ENCODE measurements around the gene MSH5. TPM values are rescaled to one million over a fixed set of nuclear protein-coding genes. Genes with fewer than 3 reads are reported as not detected.

Gene MSH5
- total RNA-seq, 1 experiment from 2014 or later = 38.1 TPM

DNA sequence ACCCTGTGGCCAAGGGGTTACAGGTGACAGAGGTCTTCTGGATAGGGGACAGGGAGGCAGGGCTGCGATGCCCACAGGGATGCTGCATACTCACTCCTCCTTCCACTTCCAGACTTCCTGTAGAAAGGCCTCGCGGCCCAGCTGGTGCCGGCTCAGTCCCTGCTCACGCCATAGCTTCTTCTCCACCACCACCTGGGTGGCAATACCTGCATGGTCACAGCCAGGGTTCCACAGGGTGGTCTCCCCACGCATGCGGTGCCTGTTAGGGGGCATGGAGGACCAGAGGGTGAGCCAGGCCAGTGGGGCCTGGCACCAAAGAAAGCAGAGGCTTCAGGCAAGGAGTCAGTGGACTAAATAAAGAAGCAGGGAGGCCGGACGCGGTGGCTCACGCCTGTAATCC is 45.7 kb downstream of the MSH5 start:
- BruUV-seq (replicated peaks) = no TSS peak
- H3K27me3 ChIP-seq (ENCODE audit: control insufficient read depth, insufficient read depth, low read length) = no peaks in the 10 kb centered on the region
- H3K4me3 ChIP-seq (ENCODE audit: low read depth in 2 of 2, low read length in 2 of 2) = no peak overlapping the region
- peaks cover 7% of the 10 kb centered on the region; the same call in 1 of the 2 replicates for H3K36me3 ChIP-seq (ENCODE audit: control insufficient read depth, insufficient read depth, low read length)
- POLR2A ChIA-PET = interaction anchor here (0.6 kb wide), 1 partner anchor 10 kb away, joined by 3 read pairs; no protein-coding TSS in a partner anchor
- intact Hi-C loops (cut with micrococcal nuclease; ENCODE audit: unreplicated experiment) (no loop called here), in situ Hi-C loops (cut with HindIII; ENCODE audit: low pct_unique_long_range_greater_than_20kb, low sequenced_read_pairs) (no loop called here)
- ATAC-seq = no peak
- no peaks in the 10 kb centered on the region for H3K4me1 ChIP-seq (ENCODE audit: control insufficient read depth, insufficient read depth, low read length)
- TF ChIP-seq, protein P1, sequence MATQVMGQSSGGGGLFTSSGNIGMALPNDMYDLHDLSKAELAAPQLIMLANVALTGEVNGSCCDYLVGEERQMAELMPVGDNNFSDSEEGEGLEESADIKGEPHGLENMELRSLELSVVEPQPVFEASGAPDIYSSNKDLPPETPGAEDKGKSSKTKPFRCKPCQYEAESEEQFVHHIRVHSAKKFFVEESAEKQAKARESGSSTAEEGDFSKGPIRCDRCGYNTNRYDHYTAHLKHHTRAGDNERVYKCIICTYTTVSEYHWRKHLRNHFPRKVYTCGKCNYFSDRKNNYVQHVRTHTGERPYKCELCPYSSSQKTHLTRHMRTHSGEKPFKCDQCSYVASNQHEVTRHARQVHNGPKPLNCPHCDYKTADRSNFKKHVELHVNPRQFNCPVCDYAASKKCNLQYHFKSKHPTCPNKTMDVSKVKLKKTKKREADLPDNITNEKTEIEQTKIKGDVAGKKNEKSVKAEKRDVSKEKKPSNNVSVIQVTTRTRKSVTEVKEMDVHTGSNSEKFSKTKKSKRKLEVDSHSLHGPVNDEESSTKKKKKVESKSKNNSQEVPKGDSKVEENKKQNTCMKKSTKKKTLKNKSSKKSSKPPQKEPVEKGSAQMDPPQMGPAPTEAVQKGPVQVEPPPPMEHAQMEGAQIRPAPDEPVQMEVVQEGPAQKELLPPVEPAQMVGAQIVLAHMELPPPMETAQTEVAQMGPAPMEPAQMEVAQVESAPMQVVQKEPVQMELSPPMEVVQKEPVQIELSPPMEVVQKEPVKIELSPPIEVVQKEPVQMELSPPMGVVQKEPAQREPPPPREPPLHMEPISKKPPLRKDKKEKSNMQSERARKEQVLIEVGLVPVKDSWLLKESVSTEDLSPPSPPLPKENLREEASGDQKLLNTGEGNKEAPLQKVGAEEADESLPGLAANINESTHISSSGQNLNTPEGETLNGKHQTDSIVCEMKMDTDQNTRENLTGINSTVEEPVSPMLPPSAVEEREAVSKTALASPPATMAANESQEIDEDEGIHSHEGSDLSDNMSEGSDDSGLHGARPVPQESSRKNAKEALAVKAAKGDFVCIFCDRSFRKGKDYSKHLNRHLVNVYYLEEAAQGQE (IDR thresholded peaks at IDR 0.05; ENCODE audit: insufficient read depth in 1 of 2, low read depth in 2 of 2, low read length in 1 of 2) = no peak
- TF ChIP-seq, protein P2, sequence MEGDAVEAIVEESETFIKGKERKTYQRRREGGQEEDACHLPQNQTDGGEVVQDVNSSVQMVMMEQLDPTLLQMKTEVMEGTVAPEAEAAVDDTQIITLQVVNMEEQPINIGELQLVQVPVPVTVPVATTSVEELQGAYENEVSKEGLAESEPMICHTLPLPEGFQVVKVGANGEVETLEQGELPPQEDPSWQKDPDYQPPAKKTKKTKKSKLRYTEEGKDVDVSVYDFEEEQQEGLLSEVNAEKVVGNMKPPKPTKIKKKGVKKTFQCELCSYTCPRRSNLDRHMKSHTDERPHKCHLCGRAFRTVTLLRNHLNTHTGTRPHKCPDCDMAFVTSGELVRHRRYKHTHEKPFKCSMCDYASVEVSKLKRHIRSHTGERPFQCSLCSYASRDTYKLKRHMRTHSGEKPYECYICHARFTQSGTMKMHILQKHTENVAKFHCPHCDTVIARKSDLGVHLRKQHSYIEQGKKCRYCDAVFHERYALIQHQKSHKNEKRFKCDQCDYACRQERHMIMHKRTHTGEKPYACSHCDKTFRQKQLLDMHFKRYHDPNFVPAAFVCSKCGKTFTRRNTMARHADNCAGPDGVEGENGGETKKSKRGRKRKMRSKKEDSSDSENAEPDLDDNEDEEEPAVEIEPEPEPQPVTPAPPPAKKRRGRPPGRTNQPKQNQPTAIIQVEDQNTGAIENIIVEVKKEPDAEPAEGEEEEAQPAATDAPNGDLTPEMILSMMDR (IDR thresholded peaks at IDR 0.05) = no peak
- TF ChIP-seq SIN3A (IDR thresholded peaks at IDR 0.05; ENCODE audit: borderline replicate concordance, insufficient read depth, low read depth, low read length) (no peak), POLR2AphosphoS5 (IDR thresholded peaks at IDR 0.05; ENCODE audit: low read depth, low read length) (no peak), TCF7L2 (IDR thresholded peaks at IDR 0.05; ENCODE audit: low read depth, low read length) (no peak)
- no peak for DNase-seq (ENCODE audit: low read depth, low spot score)
- CTCF ChIA-PET = no interaction called here
- H3K27ac ChIP-seq (ENCODE audit: low read length) = no peak overlapping the region
- no peaks in the 10 kb centered on the region for H3K9me3 ChIP-seq (ENCODE audit: control insufficient read depth, insufficient read depth, low read depth, low read length)

DNA sequence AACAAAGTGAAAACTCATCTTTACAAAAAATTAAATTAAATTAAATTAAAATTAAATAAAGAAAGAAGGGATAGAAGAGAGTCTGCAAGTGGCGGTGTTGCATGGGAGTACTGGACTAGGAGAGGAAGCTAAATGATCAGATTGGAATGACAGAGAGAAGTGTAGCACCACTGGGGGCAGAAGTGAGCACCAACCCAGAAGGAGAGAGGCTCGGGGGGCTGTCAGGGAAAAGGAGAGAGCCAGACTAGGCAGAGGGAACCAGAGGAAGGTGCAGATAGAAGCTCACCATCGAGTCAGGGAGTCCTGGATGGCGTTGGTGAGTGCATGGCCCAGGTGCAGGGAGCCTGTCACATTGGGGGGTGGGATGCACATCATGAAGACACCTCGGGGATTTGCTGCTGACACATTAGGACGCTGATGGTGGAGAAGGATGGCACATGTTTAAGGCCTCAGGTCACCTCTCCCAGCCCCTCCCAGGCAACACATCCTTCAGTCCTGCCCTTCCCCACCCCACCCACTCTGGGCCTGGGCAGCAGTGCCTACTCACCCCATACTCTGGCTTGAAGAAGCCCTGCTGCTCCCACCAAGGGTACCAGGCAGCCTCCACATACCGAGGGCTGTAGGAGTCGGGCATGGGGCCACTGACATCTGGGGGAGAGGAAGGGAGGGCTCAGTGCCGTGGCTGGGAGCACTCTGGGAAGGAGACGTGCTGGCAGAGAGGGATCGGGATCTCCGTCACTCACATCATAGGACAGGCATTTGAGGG is 51.7 kb downstream of the MSH5 start:
- BruUV-seq (replicated peaks) = no TSS peak
- Histone ChIP-seq H3K4me1 (ENCODE audit: control insufficient read depth, insufficient read depth, low read length) (peaks cover 21% of the 10 kb centered on the region), H3K27me3 (ENCODE audit: control insufficient read depth, insufficient read depth, low read length) (no peaks in the 10 kb centered on the region), H3K27ac (ENCODE audit: low read length) (peak overlapping the region; percentile 99; the same call in 1 of the 2 replicates), H3K9me3 (ENCODE audit: control insufficient read depth, insufficient read depth, low read depth, low read length) (no peaks in the 10 kb centered on the region), H3K36me3 (ENCODE audit: control insufficient read depth, insufficient read depth, low read length) (peaks cover 14% of the 10 kb centered on the region), H3K4me3 (ENCODE audit: low read depth in 2 of 2, low read length in 2 of 2) (no peak overlapping the region)
- DNase-seq (ENCODE audit: low read depth, low spot score) = no peak
- intact Hi-C loops (cut with micrococcal nuclease; ENCODE audit: unreplicated experiment) (no loop called here), in situ Hi-C loops (cut with HindIII; ENCODE audit: low pct_unique_long_range_greater_than_20kb, low sequenced_read_pairs) (no loop called here)
- ChIA-PET CTCF (interaction anchor here (0.5 to 1.5 kb wide), 6 partner anchors 14 to 1265 kb away, joined by 3 to 6 read pairs (median 3); partner anchors contain the start of genes LSM2 and VWA7), POLR2A (interaction anchor here (0.7 kb wide), 1 partner anchor 14 kb away, joined by 4 read pairs; no protein-coding TSS in a partner anchor)
- peak; percentile 52 for ATAC-seq
- TF ChIP-seq, protein P2 (IDR thresholded peaks at IDR 0.05) = peak; percentile 89
- no peak for TF ChIP-seq TCF7L2 (IDR thresholded peaks at IDR 0.05; ENCODE audit: low read depth, low read length)
- TF ChIP-seq SIN3A (IDR thresholded peaks at IDR 0.05; ENCODE audit: borderline replicate concordance, insufficient read depth, low read depth, low read length) = no peak

Measured in Panc1 (cell line).